Neural progenitor cell (in vitro differentiated cells): Measurements from ENCODE around the gene AMBRA1. TPM values are rescaled to one million over a fixed set of nuclear protein-coding genes. Genes with fewer than 3 reads are reported as not detected.

Source experiments
- DNase-seq: peaks from one replicate; pipeline ENCODE4 v3.0.0-alpha.2; 2016; ENCODE audit warnings: low spot score
- H2AFZ ChIP-seq: fragments of 200-600 bp; sonication (generic); replicated peaks from 2 replicates; pipeline ENCODE4 v1.6.1; 2016; ENCODE audit warnings: antibody characterized with exemption
- H3F3A ChIP-seq: fragments of 200-600 bp; sonication (generic); 2 replicates; pipeline ENCODE4 v1.6.1; 2016; ENCODE audit warnings: antibody characterized with exemption, low read depth
- H3K27ac ChIP-seq: fragments of 200-600 bp; sonication (generic); 2 replicates; pipeline ENCODE4 v1.5.1; 2016; ENCODE audit warnings: mild to moderate bottlenecking
- H3K27me3 ChIP-seq: fragments of 200-600 bp; sonication (generic); 2 replicates; pipeline ENCODE4 v1.6.1; 2016; ENCODE audit warnings: mild to moderate bottlenecking, moderate library complexity
- H3K36me3 ChIP-seq: fragments of 200-600 bp; sonication (generic); 2 replicates; pipeline ENCODE4 v1.5.1; 2016
- H3K4me1 ChIP-seq: fragments of 200-600 bp; sonication (generic); 2 replicates; pipeline ENCODE4 v1.6.1; 2016; ENCODE audit warnings: mixed run types
- H3K4me2 ChIP-seq: fragments of 200-600 bp; sonication (generic); 2 replicates; pipeline ENCODE4 v1.6.1; 2016
- H3K4me3 ChIP-seq: fragments of 200-600 bp; sonication (generic); 2 replicates; pipeline ENCODE4 v1.5.1; 2016
- H3K79me2 ChIP-seq: fragments of 200-600 bp; sonication (generic); 2 replicates; pipeline ENCODE4 v1.6.1; 2016; ENCODE audit warnings: low read depth
- H3K9ac ChIP-seq: fragments of 200-600 bp; sonication (generic); 2 replicates; pipeline ENCODE4 v1.6.1; 2016
- H3K9me3 ChIP-seq: fragments of 200-600 bp; sonication (generic); 2 replicates; pipeline ENCODE4 v1.5.1; 2016; ENCODE audit warnings: low read depth
- H4K20me1 ChIP-seq: fragments of 200-600 bp; sonication (generic); 2 replicates; pipeline ENCODE4 v1.6.1; 2016; ENCODE audit warnings: low read depth
- H3K27ac Mint-ChIP-seq: 3 replicates; pipeline ENCODE4 v1.8.0; 2021; ENCODE audit warnings: mixed read lengths
- H3K27me3 Mint-ChIP-seq: 2 replicates; pipeline ENCODE4 v1.8.0; 2022; ENCODE audit warnings: low read depth, mild to moderate bottlenecking, inconsistent platforms, moderate library complexity, mixed read lengths; ENCODE audit not compliant: insufficient read depth
- H3K36me3 Mint-ChIP-seq: 3 replicates; pipeline ENCODE4 v1.8.0; 2021; ENCODE audit warnings: mixed read lengths
- H3K4me1 Mint-ChIP-seq: 3 replicates; pipeline ENCODE4 v1.8.0; 2021; ENCODE audit warnings: mixed read lengths
- H3K4me3 Mint-ChIP-seq: 3 replicates; pipeline ENCODE4 v1.8.0; 2021; ENCODE audit warnings: mild to moderate bottlenecking, moderate library complexity, mixed read lengths
- H3K9me3 Mint-ChIP-seq: 3 replicates; pipeline ENCODE4 v1.8.0; 2020; ENCODE audit warnings: mixed read lengths
- CTCF ChIP-seq: fragments of 200-600 bp; sonication (generic); IDR thresholded peaks from 2 replicates; pipeline ENCODE4 v1.5.1; 2017; ENCODE audit warnings: antibody characterized with exemption, mild to moderate bottlenecking
- EZH2 ChIP-seq: fragments of 200-600 bp; sonication (generic); IDR thresholded peaks from 2 replicates; pipeline ENCODE4 v1.6.1; 2017; ENCODE audit warnings: antibody characterized with exemption, mild to moderate bottlenecking, moderate library complexity
- EZH2phosphoT487 ChIP-seq: fragments of 200-600 bp; sonication (generic); IDR thresholded peaks from 2 replicates; pipeline ENCODE4 v1.6.1; 2017; ENCODE audit warnings: antibody characterized with exemption
- total RNA-seq: library from RNA; depleted of rRNA; stranded (reverse); fragments of >200 nt; gene quantifications from 2 replicates; pipeline ENCODE4 v1.2.3, GENCODE V29; 2015; ENCODE audit warnings: low replicate concordance

The AMBRA1 gene
- total RNA-seq, 1 donor from 2014 or later: 20.7 TPM

- H3K27ac ChIP-seq: no peak overlapping the region
- H3K9ac ChIP-seq: no peak overlapping the region
- DNase-seq: no peak
- Mint-ChIP-seq H3K27ac (no peak overlapping the region), H3K4me1 (no peaks in the 10 kb centered on the region), H3K4me3 (no peak overlapping the region), H3K27me3 (no peaks in the 10 kb centered on the region), H3K36me3 (peaks cover 25% of the 10 kb centered on the region), H3K9me3 (no peaks in the 10 kb centered on the region)
- H2AFZ ChIP-seq: no peak overlapping the region
- no peaks in the 10 kb centered on the region for H3K79me2 ChIP-seq
- H3K9me3 ChIP-seq: no peaks in the 10 kb centered on the region
- peaks cover 3% of the 10 kb centered on the region for H3K4me1 ChIP-seq
- no peaks in the 10 kb centered on the region for H3K36me3 ChIP-seq
- no peaks in the 10 kb centered on the region for H3K27me3 ChIP-seq
- H3K4me2 ChIP-seq: no peak overlapping the region
- no peak overlapping the region for H3K4me3 ChIP-seq
- no peaks in the 10 kb centered on the region for H4K20me1 ChIP-seq
- no peak for TF ChIP-seq EZH2
- no peak for TF ChIP-seq CTCF
- no peak for TF ChIP-seq EZH2phosphoT487
- peaks cover 3% of the 10 kb centered on the region for H3F3A ChIP-seq
Measured at GRCh38 chr11:46427364-46427763, 166.5 kb downstream of the AMBRA1 start.

GRCh38 chr11:46426233-46426991 is 167.4 kb downstream of the AMBRA1 start:
- no peak overlapping the region for H3K4me2 ChIP-seq
- H3K4me1 ChIP-seq: peaks cover 3% of the 10 kb centered on the region
- H3K9ac ChIP-seq: no peak overlapping the region
- no peak for DNase-seq
- H3F3A ChIP-seq: peaks cover 4% of the 10 kb centered on the region
- Mint-ChIP-seq H3K27ac (peak overlapping the region; percentile 26), H3K4me1 (no peaks in the 10 kb centered on the region), H3K36me3 (peaks cover 25% of the 10 kb centered on the region), H3K27me3 (peaks cover 3% of the 10 kb centered on the region), H3K4me3 (no peak overlapping the region), H3K9me3 (no peaks in the 10 kb centered on the region)
- no peaks in the 10 kb centered on the region for H3K36me3 ChIP-seq
- H3K27me3 ChIP-seq: no peaks in the 10 kb centered on the region
- no peak overlapping the region for H3K27ac ChIP-seq
- H3K4me3 ChIP-seq: no peak overlapping the region
- H3K79me2 ChIP-seq: no peaks in the 10 kb centered on the region
- H2AFZ ChIP-seq: no peak overlapping the region
- H3K9me3 ChIP-seq: no peaks in the 10 kb centered on the region
- H4K20me1 ChIP-seq: no peaks in the 10 kb centered on the region
- TF ChIP-seq EZH2phosphoT487: no peak
- TF ChIP-seq CTCF: no peak
- TF ChIP-seq EZH2: no peak

- no peak overlapping the region for H2AFZ ChIP-seq
- no peaks in the 10 kb centered on the region for H3K9me3 ChIP-seq
- Mint-ChIP-seq H3K27ac (no peak overlapping the region), H3K27me3 (peaks cover 3% of the 10 kb centered on the region), H3K4me3 (no peak overlapping the region), H3K4me1 (peaks cover 19% of the 10 kb centered on the region), H3K36me3 (peaks cover 14% of the 10 kb centered on the region), H3K9me3 (no peaks in the 10 kb centered on the region)
- H3K4me2 ChIP-seq: no peak overlapping the region
- peaks cover 23% of the 10 kb centered on the region for H3F3A ChIP-seq
- no peak for DNase-seq
- H3K36me3 ChIP-seq: no peaks in the 10 kb centered on the region
- no peak overlapping the region for H3K4me3 ChIP-seq
- H3K79me2 ChIP-seq: no peaks in the 10 kb centered on the region
- H3K27me3 ChIP-seq: no peaks in the 10 kb centered on the region
- H4K20me1 ChIP-seq: peaks cover 6% of the 10 kb centered on the region
- no peak overlapping the region for H3K27ac ChIP-seq
- no peak overlapping the region for H3K9ac ChIP-seq
- peaks cover 13% of the 10 kb centered on the region for H3K4me1 ChIP-seq
- TF ChIP-seq EZH2phosphoT487: no peak
- TF ChIP-seq CTCF: no peak
- no peak for TF ChIP-seq EZH2
Measured at GRCh38 chr11:46422588-46422987, 171.2 kb downstream of the AMBRA1 start.
